PFSK-1 (cell line): ENCODE results near the gene KCNIP1.

Experiments
- POLR2AphosphoS5 ChIP-seq: IDR thresholded peaks from 2 replicates; pipeline ENCODE4 v1.6.1; 2012; ENCODE audit warnings: low read depth, mild to moderate bottlenecking, control low read depth, low read length, moderate library complexity
- TAF1 ChIP-seq: IDR thresholded peaks from 2 replicates; pipeline ENCODE4 v1.6.1; 2012; ENCODE audit warnings: low read length, control low read depth, borderline replicate concordance; ENCODE audit not compliant: insufficient read depth

GRCh38 chr5:170630711-170631141, 126.9 kb downstream of the KCNIP1 start:
- no peak for TF ChIP-seq POLR2AphosphoS5
- no peak for TF ChIP-seq TAF1
